H1 (cell line): ENCODE data around the gene RNF187. TPM values are rescaled to one million over a fixed set of nuclear protein-coding genes. Genes with fewer than 3 reads are reported as not detected.

Experiments used
- EP300 ChIP-seq, 2 experiments: IDR thresholded peaks; 1 replicate in 1 of 2; 2 replicates in 1 of 2; pipeline ENCODE4 v1.6.1; 2011 to 2012; ENCODE audit warnings: low read depth in 2 of 2, low read length in 2 of 2, mild to moderate bottlenecking in 2 of 2, borderline replicate concordance in 1 of 2, inconsistent platforms in 1 of 2, moderate library complexity in 1 of 2
- JUND ChIP-seq: IDR thresholded peaks from 2 replicates; pipeline ENCODE4 v1.6.1; 2011; ENCODE audit warnings: mild to moderate bottlenecking, improper control_type of control experiment, low read length
- KDM1A ChIP-seq: fragments of 200-600, 300-600 bp; sonication (generic); IDR thresholded peaks from 2 replicates; pipeline ENCODE4 v1.7.1; 2016; ENCODE audit warnings: mild to moderate bottlenecking, low read length, borderline replicate concordance
- RXRA ChIP-seq: IDR thresholded peaks from 2 replicates; pipeline ENCODE4 v1.6.1; 2011; ENCODE audit warnings: low read depth, mild to moderate bottlenecking, low read length, moderate library complexity; ENCODE audit not compliant: insufficient read depth
- SP4 ChIP-seq: IDR thresholded peaks from 2 replicates; pipeline ENCODE4 v1.6.1; 2012; ENCODE audit warnings: low read length, inconsistent platforms
- SRF ChIP-seq: IDR thresholded peaks from 2 replicates; pipeline ENCODE4 v1.6.1; 2011; ENCODE audit warnings: mild to moderate bottlenecking, low read depth, low read length, moderate library complexity
- TCF12 ChIP-seq: IDR thresholded peaks from 2 replicates; pipeline ENCODE4 v1.6.1; 2011; ENCODE audit warnings: low read depth, mild to moderate bottlenecking, low read length
- polyA plus RNA-seq, 7 experiments: library from polyadenylated mRNA; depleted of rRNA in 3 of 7; stranded (reverse) in 5 of 7; unstranded in 2 of 7; fragments of >200 nt in 5 of 7; fragments of 200-250 nt in 2 of 7; gene quantifications; 1 replicate in 5 of 7; 2 replicates in 1 of 7; 4 replicates in 1 of 7; pipeline versions ENCODE4 v1.2.1 to v1.2.3, GENCODE V29; 2011 to 2013; ENCODE audit warnings: missing spikeins in 2 of 7, mixed read lengths in 2 of 7
- total RNA-seq: library from RNA; stranded (reverse); fragmentation: NEBNext Ultra II Directional; extraction: Animal tissue kit (Norgen Biotek cat#: 25700); gene quantifications from 2 replicates; pipeline ENCODE4 v1.2.1, GENCODE V29; 2021

Gene RNF187
- total and polyA plus RNA-seq, 2 of the 8 experiments (the other 6 are each of a cell fraction or from before 2014, with no cell fraction given), result 47.0 to 113 TPM

DNA sequence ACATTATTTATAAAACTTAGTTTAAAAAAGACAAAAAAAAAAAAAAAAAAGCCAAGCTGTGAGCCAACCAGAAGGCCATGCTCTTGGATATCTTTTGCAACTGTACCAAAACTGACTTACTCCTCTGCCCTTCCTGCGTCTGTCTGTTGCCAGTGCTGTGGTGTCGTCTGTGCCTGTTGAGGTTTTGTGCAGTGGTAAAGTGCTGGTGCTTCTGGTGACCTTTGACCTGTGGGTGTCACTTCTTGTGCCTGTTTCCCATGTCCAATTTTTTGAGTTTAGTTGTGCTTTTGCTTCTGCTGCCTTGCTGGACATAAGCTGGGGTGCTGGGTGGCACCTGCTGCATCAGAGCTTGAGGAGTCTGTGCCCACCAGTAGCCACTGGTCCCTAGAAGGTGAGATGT, 41.4 kb downstream of the RNF187 start (continued):
- no peak for TF ChIP-seq EP300 (IDR thresholded peaks at IDR 0.05; ENCODE audit: borderline replicate concordance in 1 of 2, low read depth in 2 of 2, low read length in 2 of 2)
- TF ChIP-seq KDM1A, result no peak
- no peak for TF ChIP-seq TCF12
- TF ChIP-seq JUND, result no peak
- TF ChIP-seq SP4, result no peak
- no peak for TF ChIP-seq SRF
- TF ChIP-seq RXRA, result no peak
